ENCODE data around the gene EPHB2.

EPHB2 gene

DNA sequence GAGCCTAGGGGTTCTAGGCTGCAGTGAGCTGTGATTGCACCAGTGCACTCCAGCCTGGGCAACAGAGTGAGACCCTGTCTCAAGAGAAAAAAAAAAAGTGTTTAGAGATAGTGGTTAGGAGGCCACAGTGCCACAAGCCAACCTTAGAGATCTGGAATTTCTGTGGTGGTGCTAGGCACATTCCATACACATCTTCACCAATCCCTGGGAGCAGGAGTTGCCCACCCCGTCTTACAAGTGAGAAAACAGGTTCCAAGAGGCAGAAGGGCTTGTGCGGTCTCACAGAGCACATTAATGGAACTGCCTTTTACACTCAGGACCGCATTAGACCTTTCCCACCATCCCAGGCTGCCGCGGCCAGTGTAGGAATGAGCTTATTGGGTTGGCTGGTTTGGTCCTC lies 93.2 kb downstream of the EPHB2 start:
- no peak for DNase-seq (ENCODE audit: low spot score)

DNA sequence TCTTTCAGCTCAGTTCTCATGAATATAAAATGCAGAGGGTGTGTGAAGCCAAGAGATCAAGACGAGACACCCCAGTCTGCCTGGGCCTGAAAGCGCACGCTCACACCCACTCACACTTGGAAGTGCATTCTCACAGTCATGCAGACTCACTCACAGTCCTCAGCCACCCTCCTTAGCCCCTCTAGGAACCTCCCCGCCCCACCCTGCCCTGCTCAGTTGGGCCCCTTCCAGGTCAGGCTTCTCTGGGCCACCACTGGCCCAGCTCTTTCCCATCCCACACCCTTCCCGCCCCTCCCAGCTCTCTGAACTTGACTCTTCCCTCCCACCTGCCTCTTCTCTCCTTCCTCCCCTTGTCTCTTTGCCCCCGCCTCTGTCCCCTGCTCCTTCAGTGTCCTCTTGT lies 93.8 kb downstream of the EPHB2 start:
- no peak for DNase-seq (ENCODE audit: low spot score)

DNA sequence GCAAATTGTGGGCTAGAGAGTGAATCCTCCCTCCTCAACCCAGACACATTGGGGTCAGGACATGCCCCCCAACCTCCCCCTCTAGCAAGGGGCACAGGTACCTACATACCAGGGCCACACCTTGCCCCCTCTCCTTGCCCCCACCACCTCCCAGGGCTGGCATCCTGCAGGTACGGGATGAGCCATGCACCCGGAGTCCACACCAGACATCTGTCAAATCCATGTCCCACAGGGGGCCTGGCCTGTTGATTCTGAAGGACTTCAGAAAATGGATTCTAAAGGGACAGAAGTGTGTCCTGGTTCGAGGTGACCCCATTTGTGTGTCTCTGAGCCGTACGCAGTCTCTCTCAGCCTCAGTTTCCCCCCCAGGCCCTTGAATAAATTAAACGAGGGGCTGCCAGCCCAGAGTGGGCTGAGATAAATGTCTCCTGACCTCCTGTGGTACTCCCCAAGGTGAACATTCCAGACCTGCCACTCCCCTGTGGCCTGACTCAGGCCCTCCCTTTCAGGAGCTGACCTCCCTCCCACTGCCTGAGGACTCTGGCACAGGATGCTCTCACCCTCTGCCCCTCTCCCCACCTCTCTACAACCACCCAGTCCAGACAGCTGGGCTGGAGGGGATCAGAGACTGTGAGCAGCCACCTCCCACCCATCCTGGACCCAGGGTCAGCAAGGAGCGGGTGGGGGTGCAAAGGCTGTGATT lies 94.5 kb downstream of the EPHB2 start:
- no peak for DNase-seq (ENCODE audit: low spot score)

DNA sequence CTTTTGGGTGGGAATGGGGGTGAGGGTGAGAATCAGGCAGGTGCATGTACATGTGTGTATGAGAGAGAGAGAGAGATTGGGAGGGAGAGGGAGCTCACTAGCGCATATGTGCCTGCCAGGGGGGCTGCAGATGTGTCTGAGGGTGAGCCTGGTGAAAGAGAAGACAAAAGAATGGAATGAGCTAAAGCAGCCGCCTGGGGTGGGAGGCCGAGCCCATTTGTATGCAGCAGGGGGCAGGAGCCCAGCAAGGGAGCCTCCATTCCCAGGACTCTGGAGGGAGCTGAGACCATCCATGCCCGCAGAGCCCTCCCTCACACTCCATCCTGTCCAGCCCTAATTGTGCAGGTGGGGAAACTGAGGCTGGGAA lies 95.0 kb downstream of the EPHB2 start:
- DNase-seq (ENCODE audit: low spot score) = no peak

DNA sequence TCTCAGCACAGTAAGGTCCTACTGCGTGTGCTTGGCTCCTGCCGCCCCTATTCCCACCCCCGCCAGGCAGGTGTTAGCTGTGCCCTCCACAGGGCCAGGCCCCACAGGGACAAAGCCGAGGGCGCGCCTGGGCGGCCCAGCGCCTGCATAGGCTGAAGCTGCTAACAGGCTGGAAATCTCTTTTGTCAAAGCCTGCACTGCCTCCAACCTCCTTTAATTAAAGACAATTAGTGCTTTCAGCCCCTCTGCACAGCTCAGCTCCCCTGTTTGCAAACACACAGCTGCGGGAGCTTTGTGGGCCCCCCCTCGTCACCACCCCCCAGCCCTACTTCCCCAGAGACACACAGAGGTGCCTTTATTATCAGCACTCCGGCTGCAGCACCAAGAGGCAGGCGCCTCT lies 95.9 kb downstream of the EPHB2 start:
- no peak for DNase-seq (ENCODE audit: low spot score)

DNA sequence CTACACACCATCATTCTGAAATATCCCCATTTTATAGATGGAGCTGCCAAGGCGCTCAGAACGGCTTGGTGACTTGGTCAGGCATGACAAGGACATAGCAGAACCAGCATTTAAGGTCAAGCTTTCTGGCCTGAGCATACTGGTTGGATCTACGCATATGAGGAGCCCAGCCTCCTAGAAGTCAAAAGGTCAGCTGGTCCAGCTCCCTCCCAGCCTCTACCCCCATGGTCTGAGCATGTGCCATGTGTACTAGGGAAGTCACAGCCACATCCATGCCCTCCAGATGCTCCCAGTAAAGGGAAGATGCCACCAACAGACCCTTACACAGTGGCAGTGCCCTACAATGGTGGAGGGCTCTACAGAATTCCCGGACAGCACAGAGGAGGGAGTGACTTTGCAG lies 96.7 kb downstream of the EPHB2 start:
- DNase-seq (ENCODE audit: low spot score) = no peak

DNA sequence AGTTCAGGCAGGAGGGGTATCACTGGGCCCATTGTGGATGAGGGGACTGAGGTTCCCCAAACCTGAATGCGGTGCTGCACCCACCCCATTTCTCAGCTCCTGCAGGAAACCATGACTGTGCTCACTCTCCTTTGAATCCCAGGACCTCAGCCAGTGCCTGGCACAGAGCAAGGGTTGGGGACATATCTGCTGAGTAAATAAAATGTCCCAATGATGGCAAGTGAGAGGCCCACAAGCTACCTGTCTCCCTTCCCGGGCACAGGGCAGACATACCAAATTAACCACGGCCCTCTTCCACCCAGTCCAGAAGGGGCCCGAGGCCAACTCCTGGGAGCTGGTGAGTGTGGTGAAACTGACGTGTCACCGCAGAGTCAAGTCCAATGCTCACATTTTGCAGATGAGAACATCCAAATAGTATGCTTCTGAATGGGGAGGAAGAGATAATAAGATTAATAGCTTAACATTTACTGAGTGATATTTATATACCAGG lies 97.6 kb downstream of the EPHB2 start:
- no peak for DNase-seq (ENCODE audit: low spot score)

DNA sequence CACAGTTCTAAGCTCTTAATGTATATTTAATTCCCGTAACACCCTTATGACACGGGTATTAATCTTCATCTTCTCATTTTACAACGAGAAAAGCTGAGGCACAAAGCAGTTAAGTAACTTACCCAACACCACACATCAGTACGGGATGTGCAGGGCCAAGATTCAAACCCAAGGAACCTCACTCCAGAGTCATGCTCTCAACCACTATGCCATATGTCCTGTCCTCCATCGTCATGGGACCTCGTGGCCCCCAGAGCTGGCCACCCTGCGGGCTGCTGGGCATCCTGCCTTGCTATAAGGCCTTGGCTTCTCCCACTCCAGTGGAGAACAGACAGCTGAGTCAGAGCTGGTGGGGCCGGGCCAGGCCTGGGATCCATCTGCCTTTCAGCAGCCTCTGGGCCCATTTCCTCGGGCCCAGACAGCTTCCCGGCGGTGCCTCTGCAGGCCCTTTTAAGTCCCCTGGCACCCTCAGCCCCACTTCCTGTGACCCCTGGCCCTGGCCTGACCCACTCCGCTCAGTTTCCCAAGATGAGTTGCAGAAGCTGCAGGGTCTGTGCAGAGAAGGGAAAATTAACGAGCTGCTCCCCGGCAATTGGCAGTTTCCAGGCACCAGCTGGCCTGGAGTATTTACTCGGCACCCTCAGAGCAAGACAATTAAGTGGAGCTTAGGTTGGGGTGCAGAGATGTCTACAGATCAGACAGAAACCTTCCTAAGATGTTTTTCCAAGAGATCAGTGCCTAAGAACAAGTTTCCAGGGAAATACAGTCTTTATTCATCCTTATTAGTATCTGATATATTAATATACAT lies 98.2 kb downstream of the EPHB2 start:
- DNase-seq (ENCODE audit: low spot score) = no peak

DNA sequence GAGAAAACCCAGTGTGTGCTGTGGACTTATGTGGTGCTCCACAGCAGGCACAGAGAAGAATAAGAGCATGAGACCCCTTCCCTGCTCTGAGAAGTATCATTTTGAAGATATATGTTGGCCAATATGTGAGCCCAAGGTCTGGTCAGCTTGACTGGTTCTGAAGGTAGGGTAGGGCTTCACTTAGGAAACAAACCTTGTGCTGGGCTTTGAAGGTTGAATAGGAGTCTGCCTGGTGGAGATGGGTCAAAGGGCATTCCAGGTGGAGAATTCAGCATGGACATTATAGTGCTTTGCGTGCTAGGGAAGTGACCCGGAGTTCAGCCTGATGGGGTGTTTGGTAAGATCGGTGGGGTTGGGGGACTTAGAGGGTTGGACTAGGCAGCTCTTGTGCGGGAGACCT lies 99.1 kb downstream of the EPHB2 start:
- DNase-seq (ENCODE audit: low spot score) = no peak

DNA sequence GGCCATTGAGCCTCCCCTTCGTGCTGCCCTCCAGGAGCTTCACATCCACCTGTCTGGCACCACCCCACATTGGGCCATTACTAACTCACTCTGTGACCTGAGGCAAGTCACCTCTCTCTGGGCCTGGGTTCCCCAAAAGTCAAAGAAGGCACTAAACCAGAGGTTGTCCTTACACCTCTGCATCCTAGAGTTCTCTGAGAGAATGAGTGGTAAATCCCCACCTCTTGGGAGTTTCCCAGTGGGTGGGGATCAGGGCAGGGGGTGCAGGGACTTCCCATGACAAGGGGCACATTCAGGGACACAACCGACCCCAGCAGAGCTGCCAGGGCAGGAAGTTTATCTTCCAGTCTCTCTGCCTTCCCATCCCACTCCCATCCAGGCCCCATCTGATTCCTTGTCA lies 99.7 kb downstream of the EPHB2 start:
- no peak for DNase-seq (ENCODE audit: low spot score)

DNA sequence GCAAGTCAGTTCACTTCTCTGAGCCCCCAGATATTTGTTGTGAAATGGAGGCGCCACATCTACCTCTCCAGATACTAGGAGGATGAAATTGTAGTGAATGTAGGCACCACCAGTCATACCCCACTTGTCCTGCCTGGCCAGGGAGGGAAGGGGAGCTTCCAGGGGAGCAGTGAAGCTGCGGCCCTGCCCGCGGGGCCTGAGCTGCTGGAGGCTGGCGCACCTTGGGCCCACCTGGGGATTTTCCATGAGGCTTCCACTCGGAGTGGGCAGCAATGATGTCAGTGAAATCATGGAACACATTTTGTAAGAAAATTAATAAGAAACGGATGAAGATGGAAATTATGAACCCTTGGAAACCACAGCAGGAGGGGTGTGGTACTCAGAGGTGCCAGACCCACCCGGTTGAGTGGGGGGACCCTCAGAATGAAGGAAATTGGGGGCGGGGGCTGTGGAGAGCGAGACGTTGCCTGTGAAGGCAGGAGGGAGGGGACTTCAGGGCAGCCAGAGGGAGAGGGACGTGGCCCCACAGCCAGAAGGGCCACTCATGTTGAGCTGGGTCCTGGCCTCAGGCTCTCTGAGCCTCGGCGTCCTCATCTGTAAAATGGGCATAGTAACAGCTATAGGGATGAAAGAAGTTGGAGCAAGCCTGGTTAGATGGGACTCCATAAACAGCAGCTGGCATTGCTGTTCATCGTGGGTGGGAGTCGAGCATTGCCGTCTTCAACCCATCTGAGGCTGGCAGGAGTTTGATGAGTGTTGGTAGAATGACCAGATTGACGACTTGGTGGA lies 101.6 kb downstream of the EPHB2 start:
- DNase-seq (ENCODE audit: low spot score) = no peak

DNA sequence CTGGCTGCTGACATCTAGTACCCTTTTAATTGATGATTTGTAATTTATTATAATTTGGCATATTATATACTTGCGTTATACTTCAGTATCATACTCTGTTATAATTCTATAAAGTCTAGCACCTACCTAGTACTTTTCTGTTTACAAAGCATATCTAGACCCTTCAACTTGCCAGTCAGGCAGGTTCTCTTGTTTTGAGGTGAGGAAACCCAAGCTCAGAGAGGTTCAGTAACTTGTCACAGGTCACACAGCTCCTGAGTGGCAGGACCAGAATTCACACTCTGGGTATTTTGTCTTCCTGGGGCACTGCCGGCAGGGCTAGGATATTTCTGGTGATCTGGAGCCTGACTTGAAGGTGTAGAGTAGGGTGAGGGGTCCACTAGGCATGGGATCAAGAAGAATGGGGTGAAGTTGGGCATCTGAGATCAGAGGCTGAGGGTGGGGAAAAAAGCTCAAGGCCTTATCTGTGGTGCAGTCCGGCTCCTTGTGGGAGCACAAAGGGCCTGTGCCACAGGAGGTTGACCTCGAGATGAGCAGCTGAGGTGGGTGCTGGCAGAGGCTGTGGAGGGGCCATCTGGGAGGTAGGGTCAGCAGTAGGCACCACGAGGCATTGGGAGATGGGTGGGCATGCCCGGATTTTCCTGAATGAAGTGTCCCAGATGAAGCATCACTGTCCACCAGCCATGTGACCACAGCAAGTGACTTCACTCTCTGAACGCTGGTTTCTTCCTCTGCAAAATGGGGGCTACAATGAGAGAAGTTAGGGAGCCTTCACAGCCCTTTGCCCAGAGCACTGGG lies 102.6 kb downstream of the EPHB2 start:
- no peak for DNase-seq (ENCODE audit: low spot score)

DNA sequence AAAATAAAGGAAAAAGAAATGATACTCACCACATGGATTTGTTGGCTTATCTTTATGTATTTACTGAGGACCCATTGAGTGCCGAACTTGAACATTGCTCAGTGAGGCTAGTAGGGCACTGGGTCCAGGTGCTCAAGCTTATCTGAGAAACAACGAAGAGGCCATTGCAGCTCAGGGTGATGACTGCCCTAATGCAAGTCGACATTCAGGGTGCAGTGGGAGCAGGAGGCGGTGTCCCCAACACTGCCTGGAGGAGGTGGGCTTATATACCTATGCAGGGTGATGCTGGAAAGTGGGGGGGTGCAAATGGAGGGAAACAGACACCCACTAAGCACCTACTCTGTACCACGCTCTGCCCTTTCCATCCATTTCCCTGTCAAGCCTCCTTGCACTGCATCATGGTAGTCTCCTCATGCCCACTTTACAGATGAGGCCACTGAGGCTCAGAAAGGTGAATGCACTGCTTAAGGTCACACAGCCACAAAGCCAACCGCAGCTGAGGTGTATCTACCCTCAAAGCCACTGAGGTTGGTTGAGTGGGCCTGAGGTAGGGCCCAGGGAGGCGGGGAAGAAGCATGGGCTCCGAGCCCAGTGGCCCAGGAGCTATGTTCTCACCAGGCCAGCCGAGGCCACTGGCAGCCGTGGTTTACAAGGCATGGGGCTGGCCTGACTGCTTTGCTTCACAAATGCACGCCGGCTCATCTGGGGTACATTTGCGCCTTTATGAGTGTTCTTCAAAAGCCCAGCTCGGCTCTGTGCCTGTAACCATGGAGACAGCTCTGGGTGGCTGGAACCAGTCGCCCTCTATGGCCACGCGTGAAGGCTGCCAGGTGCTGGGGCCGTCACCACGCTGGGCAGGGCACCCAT lies 103.8 kb downstream of the EPHB2 start:
- DNase-seq (ENCODE audit: low spot score) = peak; percentile 8

DNA sequence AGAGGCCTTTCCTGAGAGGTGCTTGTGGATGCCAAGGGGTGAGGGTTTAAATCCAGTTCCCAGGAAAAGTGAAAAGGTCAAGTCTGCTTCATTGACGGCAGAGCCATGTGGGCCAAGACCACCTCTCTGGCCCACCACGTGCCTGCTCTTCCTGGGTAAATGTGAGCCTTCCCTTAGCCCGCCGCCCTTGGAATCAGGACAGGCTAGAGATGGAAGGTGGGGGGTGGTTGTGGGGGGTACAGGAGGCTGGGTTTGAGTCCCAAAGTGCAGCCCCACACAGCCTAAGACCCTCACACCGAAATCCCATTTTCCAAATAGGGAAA lies 104.4 kb downstream of the EPHB2 start:
- DNase-seq (ENCODE audit: low spot score) = no peak

DNA sequence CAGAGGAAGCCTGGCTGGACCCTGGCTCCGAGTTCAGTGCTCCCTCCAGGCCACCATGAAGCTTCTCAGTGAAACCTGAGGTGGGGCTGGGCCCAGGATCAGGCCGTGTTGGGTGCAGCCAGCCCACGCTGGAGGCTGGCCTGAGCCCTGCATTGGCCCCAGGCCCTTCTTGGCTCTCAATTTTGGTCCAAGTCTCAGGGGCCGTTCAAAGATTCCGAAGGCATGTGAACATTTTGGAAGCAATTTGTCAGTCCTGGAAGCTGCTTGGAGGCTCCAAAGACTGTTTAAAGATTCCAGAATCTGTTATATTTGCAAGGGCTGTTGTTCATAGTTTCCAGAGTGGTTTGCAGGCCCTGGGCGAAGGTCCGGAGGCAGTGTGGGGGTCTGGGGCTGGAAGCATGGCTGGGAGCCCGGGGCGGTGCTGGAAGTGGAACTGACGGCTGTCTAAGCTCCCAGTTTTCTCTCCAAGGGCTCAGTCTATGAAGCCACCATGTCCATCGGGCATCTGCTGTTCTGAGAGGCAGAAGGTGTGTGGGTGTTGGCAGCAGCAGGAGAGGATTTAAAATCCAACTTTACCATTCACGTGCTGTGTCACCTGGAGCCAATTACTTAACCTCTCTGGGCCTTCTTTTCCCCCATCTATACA lies 104.9 kb downstream of the EPHB2 start:
- no peak for DNase-seq (ENCODE audit: low spot score)

DNA sequence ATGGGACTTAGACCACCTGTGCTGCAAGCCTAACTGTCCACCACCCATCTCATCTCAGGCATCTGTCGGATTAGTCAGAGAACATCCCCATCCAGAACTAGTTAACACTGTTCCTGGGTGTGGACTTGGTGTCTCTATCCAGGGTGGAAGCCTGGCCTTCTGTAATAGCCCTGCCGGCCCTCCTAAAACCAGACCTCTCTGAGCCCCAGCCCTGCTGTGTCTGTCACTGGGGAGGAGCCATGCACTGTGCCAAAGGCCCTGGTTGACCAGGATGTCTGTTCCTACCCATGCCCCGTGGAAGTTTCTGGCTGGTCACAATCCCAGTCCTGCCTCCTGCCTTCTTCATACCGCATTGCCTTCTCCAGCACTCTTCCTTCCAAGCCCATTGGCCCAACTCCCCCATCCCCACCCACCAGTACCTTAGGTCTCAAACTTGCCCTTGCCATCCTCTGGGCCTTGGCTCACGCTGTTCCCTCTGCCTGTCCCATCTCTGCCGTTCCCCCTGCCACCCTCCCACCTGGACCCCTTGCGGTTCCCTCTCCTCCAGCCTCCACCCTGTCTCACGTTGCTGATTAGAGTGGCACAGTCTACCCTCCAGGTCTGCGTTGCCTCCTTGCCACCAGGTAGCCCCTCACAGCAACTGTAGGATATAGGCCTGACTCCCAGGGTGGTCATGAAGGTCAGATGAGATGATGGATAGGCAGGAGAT lies 105.6 kb downstream of the EPHB2 start:
- DNase-seq (ENCODE audit: low spot score) = no peak

DNA sequence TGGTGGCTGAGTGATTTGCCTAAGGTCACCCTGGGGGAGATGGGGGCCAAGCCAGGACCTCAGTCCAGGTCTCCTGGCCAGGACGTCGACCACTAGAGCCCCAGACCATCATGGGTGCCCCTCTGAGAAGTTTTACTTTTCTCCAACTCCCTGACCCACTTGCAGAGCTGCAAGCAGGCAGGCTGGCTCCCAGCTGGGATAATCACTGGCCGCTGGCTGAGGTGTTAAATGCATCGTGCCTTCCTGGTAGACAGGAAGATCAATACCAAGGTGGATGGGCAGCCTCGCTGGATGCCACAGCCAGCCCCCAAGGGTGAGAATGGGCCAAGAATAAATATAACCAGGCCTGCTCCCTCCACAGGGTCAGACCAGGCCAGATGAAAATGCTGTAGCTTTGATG lies 106.2 kb downstream of the EPHB2 start:
- DNase-seq (ENCODE audit: low spot score) = no peak

DNA sequence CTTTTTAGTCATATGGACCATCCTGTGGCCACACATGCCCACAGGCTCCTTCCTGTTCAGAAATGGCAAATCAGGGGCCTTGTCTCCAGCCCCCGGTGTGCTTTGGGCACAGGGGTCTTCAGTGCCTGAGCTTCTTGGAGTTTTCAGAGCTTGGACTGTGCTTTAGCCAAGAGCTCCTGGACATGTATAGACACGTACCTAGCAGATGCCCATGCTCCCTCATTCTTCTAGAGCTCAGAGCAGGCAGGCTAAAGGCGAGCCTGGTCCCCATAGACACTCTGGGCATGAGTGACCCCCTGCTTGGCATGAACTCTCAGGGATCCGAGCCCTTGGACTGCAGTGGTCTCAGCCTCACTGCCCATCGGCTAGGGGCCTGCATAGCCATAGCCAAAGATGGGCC lies 106.8 kb downstream of the EPHB2 start:
- DNase-seq (ENCODE audit: low spot score) = no peak

DNA sequence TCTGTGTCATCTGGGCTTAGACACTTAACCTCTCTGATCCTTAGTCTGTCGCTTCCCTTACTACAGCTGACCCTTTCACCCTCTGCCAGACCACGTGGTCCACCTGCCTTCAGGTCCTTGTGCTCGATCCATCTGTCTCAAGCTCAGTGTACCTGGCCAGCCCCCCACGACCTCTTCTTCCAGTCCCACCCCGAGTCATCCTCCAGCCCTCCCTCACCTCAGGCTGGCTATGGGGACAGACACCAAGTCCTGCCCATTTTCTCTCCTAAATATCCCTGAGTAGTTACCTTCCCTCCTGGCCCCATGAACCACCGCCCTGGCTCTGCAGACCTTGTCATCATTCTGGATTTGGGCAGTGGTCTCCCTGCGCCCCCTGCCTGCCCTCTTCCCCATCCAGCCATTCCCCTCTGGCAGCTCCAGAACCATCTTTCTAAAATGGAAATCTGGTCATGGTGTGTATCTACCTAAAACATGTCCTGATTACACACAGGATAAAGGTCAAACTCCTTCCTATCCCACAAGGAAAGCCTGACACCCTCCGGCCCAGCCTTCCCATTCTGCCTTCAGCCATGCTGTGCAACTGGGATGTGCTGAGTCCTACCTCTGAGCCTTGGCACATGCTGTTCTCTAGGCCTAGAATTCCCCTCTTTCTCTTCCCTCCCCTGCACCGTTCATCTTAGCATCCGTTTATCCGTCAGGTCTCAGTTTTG lies 107.6 kb downstream of the EPHB2 start:
- DNase-seq (ENCODE audit: low spot score) = no peak

Data from cerebellar cortex (tissue), 1 donor.